OCI-LY7 (cell line): Measurements from ENCODE around the gene FOXP1.

Experiments used
- EZH2phosphoT487 ChIP-seq: fragments of 200-600 bp; sonication (generic); IDR thresholded peaks from 2 replicates; pipeline ENCODE4 v1.6.1; 2018; ENCODE audit warnings: low read depth, borderline replicate concordance, mild to moderate bottlenecking, mixed run types, antibody characterized with exemption, low read length, moderate library complexity, mixed read lengths
- TF ChIP-seq, protein P1 (sequence below): fragments of 200-600 bp; sonication (generic); conservative IDR thresholded peaks from 2 replicates; pipeline ENCODE4 v1.5.1; 2014; ENCODE audit warnings: mild to moderate bottlenecking, antibody characterized with exemption, low read length, moderate library complexity, mixed read lengths

DNA sequence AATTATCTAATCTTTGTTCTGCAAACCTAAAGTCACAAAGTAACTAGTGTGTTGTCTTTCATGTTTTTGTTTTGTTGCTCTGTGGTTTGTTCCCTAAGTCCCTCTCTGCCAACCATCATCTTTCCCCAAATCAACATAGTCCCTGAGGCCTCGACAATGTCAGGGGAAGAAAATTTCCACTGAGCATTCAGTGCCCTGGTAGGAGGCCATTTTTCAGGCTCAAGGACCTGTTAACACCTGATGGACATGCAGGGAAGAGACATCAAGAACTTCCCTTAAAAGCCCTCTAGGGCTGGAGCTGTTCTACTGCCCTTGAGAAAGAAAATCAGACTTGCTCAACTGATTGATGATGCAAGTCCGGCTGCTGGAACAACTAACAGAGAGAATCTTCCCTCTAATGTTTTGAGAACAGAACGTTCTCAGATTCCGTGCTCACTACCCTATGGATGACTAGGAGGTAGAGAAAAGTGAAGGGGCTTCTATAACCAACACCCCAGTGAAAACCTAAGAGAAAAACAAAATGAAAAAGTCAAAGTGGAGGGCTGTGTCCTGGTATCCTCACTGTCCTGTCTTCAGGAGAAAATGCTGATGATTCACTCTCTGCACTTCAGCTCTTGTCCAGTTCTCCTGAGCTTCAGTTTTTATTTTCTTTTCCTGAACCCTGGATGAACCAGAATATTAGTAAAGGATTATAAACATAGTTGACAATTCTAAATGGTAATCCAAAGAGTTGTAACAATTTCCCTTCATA is 373.1 kb downstream of the FOXP1 start:
- TF ChIP-seq EZH2phosphoT487, result no peak
- TF ChIP-seq, protein P1, sequence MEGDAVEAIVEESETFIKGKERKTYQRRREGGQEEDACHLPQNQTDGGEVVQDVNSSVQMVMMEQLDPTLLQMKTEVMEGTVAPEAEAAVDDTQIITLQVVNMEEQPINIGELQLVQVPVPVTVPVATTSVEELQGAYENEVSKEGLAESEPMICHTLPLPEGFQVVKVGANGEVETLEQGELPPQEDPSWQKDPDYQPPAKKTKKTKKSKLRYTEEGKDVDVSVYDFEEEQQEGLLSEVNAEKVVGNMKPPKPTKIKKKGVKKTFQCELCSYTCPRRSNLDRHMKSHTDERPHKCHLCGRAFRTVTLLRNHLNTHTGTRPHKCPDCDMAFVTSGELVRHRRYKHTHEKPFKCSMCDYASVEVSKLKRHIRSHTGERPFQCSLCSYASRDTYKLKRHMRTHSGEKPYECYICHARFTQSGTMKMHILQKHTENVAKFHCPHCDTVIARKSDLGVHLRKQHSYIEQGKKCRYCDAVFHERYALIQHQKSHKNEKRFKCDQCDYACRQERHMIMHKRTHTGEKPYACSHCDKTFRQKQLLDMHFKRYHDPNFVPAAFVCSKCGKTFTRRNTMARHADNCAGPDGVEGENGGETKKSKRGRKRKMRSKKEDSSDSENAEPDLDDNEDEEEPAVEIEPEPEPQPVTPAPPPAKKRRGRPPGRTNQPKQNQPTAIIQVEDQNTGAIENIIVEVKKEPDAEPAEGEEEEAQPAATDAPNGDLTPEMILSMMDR, result no peak
